HG03097 (cell line): Measurements from ENCODE around the gene BANP.
"Not testable (repeated sequence)": the region's sequence is repeated elsewhere in the genome, so short reads cannot be mapped to it uniquely, and the experiment has no call there.

Experiments
- ATAC-seq: cut with Tn5 transposase; IDR thresholded peaks from one replicate; pipeline ENCODE4 v1.9.1; 2021; ENCODE audit not compliant: unreplicated experiment, low FRiP score

Gene BANP

GRCh38 chr16:87926246-87927194 lies 24.7 kb upstream of the BANP start:
- no peak for ATAC-seq

DNA sequence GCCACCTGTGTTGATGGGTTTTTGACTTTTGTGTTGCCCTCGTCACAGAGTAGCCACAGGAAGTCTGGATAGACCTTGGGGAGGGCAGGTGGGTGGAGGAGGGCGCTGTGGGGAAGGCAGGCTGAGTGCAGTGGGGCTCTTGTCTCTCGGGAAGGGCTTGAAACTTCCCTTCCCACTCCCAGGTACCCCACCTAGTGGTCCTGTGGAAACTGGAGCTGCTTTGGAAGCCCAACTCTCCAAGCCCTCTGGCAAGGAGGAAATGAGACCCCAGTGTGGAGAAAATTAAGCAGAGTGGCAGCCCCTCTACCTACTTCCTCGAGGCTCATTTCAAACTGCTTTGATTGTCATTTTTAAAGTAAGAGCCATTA lies 24.1 kb upstream of the BANP start:
- no peak for ATAC-seq

GRCh38 chr16:87929986-87930385 lies 21.2 kb upstream of the BANP start:
- ATAC-seq = no peak

- no peak for ATAC-seq
Measured at GRCh38 chr16:87930456-87930855, 20.8 kb upstream of the BANP start.

DNA sequence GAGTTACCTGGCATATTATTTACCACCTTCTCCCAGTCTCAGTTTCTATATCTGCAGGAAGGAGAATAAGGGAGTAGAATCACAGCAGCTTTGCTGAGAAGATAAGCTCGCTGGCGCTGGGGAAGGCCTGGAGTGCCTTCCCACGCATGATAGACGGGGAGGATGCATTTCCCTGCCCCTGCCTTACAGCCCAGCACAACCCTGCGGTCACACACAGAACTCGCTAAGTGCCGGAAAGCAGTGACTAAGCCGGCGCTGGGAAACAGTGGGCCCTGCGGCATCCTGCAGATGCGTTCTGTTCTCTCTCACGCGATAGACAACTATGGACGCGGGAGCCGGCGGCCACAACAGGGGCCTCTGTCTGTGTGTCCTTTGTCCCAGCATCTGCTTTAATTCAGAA lies 19.7 kb upstream of the BANP start:
- ATAC-seq = no peak

GRCh38 chr16:87932475-87933139 lies 18.6 kb upstream of the BANP start:
- not testable (repeated sequence) for ATAC-seq

DNA sequence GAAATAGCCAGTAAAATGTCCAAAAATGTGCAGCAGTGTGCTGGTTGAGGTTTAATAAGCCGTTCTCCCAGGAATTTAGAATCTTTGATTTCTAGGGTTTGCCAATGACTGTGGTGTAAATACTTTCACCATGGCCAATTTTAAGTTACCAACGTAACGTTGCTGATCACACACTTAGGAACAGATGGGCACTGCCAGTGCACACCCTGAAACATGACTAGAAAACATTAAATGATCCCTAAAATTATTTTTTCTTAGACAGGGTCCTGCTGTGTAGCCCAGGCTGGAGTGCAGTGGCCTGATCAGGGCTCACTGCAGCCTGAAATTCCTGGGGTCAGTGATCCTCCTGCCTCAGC lies 18.1 kb upstream of the BANP start:
- ATAC-seq = no peak

DNA sequence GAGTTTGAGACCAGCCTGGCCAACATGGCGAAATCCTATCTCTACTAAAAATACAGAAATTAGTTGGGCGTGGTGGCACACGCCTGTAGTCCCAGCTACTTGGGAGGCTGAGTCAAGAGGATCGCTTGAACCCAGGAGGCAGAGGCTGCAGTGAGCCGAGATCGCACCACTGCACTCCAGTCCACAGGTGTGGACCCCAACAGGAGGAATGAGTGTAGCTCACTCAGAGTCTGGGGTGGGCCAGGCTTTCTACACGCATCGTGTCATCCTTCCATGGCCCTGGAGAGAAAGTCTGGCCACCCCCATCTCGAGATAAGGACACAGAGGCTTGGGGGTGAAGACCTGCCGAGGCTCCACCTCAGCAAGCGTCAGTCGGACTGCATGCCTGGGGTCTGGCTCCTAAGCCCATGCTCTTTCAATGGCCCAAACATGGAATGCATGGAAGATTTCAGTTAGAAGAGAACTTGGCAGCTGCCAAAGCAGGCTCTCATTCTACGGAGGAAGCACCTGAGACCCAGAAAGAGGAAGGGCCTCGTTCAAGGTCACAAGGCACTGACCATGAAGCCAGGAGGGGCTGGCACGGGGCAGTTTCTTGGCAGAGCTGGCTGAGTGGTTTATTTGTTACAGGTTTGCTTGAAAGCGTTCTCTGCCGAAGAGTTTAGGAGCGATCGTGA lies 16.3 kb upstream of the BANP start:
- ATAC-seq = not testable (repeated sequence)

- not testable (repeated sequence) for ATAC-seq
Measured at GRCh38 chr16:87936016-87936374, 15.2 kb upstream of the BANP start.

GRCh38 chr16:87936375-87937230 lies 14.6 kb upstream of the BANP start, which contains the start of gene CA5A:
Gene CA5A, minus strand, starts transcription at chr16:87936529. Its CDS starts 79 bp downstream, at chr16:87936450.
- ATAC-seq = no peak

DNA sequence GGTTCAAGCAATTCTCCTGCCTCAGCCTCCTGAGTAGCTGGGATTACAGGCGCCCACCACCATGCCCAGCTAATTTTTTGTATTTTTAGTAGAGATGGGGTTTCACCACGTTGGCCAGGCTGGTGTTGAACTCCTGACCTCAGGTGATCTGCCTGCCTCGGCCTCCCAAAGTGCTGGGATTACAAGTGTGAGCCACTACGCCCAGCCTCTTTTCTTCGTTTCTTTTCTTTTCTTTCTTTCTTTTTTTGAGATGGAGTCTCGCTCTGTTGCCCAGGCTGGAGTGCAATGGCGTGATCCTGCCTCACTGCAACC lies 14.0 kb upstream of the BANP start:
- ATAC-seq = not testable (repeated sequence)

DNA sequence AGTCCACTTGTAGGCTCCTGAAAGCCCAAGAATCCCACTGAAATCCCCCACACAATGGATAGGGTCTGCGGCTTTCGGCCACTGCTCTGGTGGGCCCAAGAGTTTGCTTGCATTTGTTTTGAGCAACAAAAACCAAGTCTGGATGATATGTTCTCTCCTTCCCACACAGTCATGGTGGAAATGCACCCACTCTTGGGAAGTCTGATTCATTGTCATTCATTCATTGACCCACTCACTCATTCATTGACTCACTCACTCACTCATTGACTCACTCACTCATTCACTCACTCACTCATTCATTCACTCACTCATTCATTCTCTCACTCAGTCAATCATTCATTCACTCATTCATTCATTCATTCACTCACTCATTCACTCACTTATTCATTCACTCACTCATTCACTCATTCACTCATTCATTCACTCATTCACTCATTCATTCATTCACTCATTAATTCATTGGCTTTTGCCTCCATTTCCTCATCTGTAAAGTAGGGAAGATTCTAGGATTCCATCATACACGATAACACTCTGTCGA lies 12.8 kb upstream of the BANP start:
- no peak for ATAC-seq

- ATAC-seq = no peak
Measured at GRCh38 chr16:87939562-87940423, 11.4 kb upstream of the BANP start.

GRCh38 chr16:87942680-87943079 lies 8.6 kb upstream of the BANP start:
- no peak for ATAC-seq

GRCh38 chr16:87945351-87946042 lies 5.7 kb upstream of the BANP start:
- ATAC-seq = no peak

- no peak for ATAC-seq
Measured at GRCh38 chr16:87946596-87947347, 4.5 kb upstream of the BANP start.

DNA sequence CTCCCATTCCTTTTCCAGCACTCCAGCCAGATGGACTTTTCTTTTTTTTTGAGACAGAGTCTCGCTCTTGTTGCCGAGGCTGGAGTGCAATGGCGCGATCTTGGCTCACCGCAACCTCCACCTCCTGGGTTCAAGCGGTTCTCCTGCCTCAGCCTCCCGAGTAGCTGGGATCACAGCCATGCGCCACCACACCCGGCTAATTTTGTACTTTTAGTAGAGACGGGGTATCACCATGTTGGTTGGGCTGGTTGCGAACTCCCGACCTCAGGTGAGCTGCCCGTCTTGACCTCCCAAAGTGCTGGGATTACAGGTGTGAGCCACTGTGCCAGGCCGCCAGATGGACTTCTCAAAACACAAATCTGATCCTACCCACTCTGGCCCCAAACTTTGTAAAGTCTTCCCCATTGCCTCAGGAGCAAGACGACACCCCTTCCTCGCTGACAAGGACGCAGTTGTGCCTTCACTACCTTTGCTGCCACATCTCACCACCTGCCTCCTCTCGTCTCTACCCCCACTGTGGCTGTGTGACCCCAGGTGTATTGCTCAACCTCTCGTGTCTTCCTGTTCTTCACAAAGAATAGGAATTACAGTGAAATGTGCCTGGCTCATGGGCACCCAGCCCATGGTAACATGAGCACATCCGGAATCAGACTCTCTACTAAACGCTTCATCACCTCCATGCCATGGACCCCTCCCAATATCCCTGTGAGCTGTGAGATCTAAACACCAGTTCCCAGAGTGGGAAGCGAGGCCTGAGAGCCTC lies 3.7 kb upstream of the BANP start:
- ATAC-seq = no peak
